Panc1 (cell line): ENCODE results near the gene CFAP20. TPM values are rescaled to one million over a fixed set of nuclear protein-coding genes. Genes with fewer than 3 reads are reported as not detected.

Experiments
- ATAC-seq: fragments of 200-7000 bp; cut with Tn5 transposase; 2 replicates; pipeline ENCODE4 v1.9.1; 2020; ENCODE audit warnings: mild to moderate bottlenecking, moderate library complexity
- BruUV-seq: library from RNA; stranded (reverse); fragments of 400-500 nt; replicated peaks from 2 replicates; lab custom pipeline; 2021; lab: Mats Ljungman, UMichigan
- CTCF ChIA-PET: fragments of 300-600 bp; sonication (Branson Sonifier 250); formaldehyde crosslinking; loops from one replicate; lab custom pipeline; 2022; ENCODE audit warnings: antibody characterized with exemption; lab: Charles Lee
- POLR2A ChIA-PET: fragments of 300-600 bp; sonication (Branson Sonifier 250); formaldehyde crosslinking; loops from one replicate; lab custom pipeline; 2022; ENCODE audit warnings: antibody characterized with exemption; lab: Charles Lee
- DNase-seq: peaks from one replicate; pipeline ENCODE4 v3.0.0-alpha.2; 2010; ENCODE audit warnings: low read depth, low spot score
- H3K27ac ChIP-seq: 2 replicates; pipeline ENCODE4 v1.5.1; 2011; ENCODE audit warnings: mild to moderate bottlenecking, low read length, inconsistent platforms
- H3K27me3 ChIP-seq: fragments of 200-500 bp; sonication (Bioruptor generic); 2 replicates; pipeline ENCODE4 v1.6.0; 2014; ENCODE audit warnings: low read length, inconsistent platforms; ENCODE audit not compliant: control insufficient read depth, insufficient read depth
- H3K36me3 ChIP-seq: fragments of 200-500 bp; sonication (Bioruptor generic); 2 replicates; pipeline ENCODE4 v1.5.1; 2014; ENCODE audit warnings: inconsistent platforms, mild to moderate bottlenecking, low read length, moderate library complexity; ENCODE audit not compliant: control insufficient read depth, insufficient read depth
- H3K4me1 ChIP-seq: 2 replicates; pipeline ENCODE4 v1.5.1; 2011; ENCODE audit warnings: inconsistent platforms, mild to moderate bottlenecking, low read length, moderate library complexity; ENCODE audit not compliant: control insufficient read depth, insufficient read depth
- H3K4me3 ChIP-seq, 2 experiments: 2 replicates each; pipeline ENCODE4 v1.5.1; 2011 to 2012; ENCODE audit warnings: low read depth in 2 of 2, low read length in 2 of 2, mild to moderate bottlenecking in 2 of 2, inconsistent platforms in 1 of 2, moderate library complexity in 1 of 2
- H3K9me3 ChIP-seq: fragments of 200-500 bp; sonication (Bioruptor generic); 2 replicates; pipeline ENCODE4 v1.5.1; 2014; ENCODE audit warnings: low read depth, mild to moderate bottlenecking, inconsistent platforms, low read length, moderate library complexity; ENCODE audit not compliant: control insufficient read depth, insufficient read depth
- POLR2AphosphoS5 ChIP-seq: IDR thresholded peaks from 2 replicates; pipeline ENCODE4 v1.6.1; 2012; ENCODE audit warnings: mild to moderate bottlenecking, low read depth, low read length, moderate library complexity
- SIN3A ChIP-seq: IDR thresholded peaks from 2 replicates; pipeline ENCODE4 v1.6.1; 2012; ENCODE audit warnings: low read depth, mild to moderate bottlenecking, low read length, moderate library complexity, borderline replicate concordance; ENCODE audit not compliant: insufficient read depth
- TCF7L2 ChIP-seq: IDR thresholded peaks from 2 replicates; pipeline ENCODE4 v1.6.1; 2011; ENCODE audit warnings: mild to moderate bottlenecking, low read depth, low read length, inconsistent platforms
- in situ Hi-C: cut with HindIII; loops from 2 replicates; pipeline ENCODE4 v1.10.0; 2016; ENCODE audit warnings: low sequenced_read_pairs, low pct_unique_long_range_greater_than_20kb
- intact Hi-C: fragments of 100-400 bp; cut with micrococcal nuclease; formaldehyde crosslinking; loops from one replicate; pipeline ENCODE4 v1.10.0; 2022; ENCODE audit not compliant: unreplicated experiment
- total RNA-seq: library from RNA; stranded (reverse); gene quantifications from one replicate; pipeline ENCODE4 v1.2.1, GENCODE V29; 2021; ENCODE audit not compliant: unreplicated experiment
- TF ChIP-seq, protein P1 (sequence below), 2 experiments: IDR thresholded peaks; 2 replicates each; pipeline ENCODE4 v1.6.1; 2011 to 2012; ENCODE audit warnings: low read depth in 2 of 2, control low read depth in 1 of 2, low read length in 1 of 2, mild to moderate bottlenecking in 1 of 2, moderate library complexity in 1 of 2; ENCODE audit not compliant: insufficient read depth in 1 of 2
- TF ChIP-seq, protein P2 (sequence below): fragments of 450-650 bp; IDR thresholded peaks from 2 replicates; pipeline ENCODE4 v1.5.1; 2017; ENCODE audit warnings: mild to moderate bottlenecking

CFAP20 gene
- total RNA-seq, 1 experiment from 2014 or later: 25.9 TPM

DNA sequence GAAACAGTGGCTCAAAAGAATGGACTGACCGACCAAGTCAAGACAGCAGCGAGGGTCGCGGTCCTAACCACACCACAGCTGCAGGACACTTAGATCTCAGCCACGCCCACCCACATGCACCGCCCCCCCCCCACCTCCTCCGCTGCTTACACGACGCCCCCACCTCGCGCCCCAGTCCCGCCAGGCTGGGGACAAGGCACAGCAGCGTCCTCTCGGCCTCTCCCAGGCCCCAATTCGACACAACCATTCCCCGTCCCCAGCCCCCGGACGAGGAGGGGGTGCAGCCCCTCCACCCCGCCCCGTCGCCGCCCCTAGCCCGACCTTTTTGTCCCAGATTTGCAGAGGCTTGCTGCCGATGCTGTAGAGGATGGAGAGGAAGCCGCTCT is 477 bp downstream of the CFAP20 start:
- intact Hi-C loops: loop anchor here (2.0 kb wide), 1 partner anchor 102 kb away; no protein-coding TSS in a partner anchor
- Histone ChIP-seq H3K4me1 (peaks cover 12% of the 10 kb centered on the region), H3K4me3 (peak overlapping the region; percentile 59 to 77), H3K36me3 (no peaks in the 10 kb centered on the region), H3K9me3 (no peaks in the 10 kb centered on the region), H3K27me3 (no peaks in the 10 kb centered on the region), H3K27ac (peak overlapping the region; percentile 76)
- peak; percentile 32 for ATAC-seq
- no peak for TF ChIP-seq POLR2AphosphoS5
- TF ChIP-seq, protein P1, sequence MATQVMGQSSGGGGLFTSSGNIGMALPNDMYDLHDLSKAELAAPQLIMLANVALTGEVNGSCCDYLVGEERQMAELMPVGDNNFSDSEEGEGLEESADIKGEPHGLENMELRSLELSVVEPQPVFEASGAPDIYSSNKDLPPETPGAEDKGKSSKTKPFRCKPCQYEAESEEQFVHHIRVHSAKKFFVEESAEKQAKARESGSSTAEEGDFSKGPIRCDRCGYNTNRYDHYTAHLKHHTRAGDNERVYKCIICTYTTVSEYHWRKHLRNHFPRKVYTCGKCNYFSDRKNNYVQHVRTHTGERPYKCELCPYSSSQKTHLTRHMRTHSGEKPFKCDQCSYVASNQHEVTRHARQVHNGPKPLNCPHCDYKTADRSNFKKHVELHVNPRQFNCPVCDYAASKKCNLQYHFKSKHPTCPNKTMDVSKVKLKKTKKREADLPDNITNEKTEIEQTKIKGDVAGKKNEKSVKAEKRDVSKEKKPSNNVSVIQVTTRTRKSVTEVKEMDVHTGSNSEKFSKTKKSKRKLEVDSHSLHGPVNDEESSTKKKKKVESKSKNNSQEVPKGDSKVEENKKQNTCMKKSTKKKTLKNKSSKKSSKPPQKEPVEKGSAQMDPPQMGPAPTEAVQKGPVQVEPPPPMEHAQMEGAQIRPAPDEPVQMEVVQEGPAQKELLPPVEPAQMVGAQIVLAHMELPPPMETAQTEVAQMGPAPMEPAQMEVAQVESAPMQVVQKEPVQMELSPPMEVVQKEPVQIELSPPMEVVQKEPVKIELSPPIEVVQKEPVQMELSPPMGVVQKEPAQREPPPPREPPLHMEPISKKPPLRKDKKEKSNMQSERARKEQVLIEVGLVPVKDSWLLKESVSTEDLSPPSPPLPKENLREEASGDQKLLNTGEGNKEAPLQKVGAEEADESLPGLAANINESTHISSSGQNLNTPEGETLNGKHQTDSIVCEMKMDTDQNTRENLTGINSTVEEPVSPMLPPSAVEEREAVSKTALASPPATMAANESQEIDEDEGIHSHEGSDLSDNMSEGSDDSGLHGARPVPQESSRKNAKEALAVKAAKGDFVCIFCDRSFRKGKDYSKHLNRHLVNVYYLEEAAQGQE (IDR thresholded peaks at IDR 0.05; ENCODE audit: insufficient read depth in 1 of 2, low read depth in 2 of 2, low read length in 1 of 2): no peak
- TF ChIP-seq, protein P2, sequence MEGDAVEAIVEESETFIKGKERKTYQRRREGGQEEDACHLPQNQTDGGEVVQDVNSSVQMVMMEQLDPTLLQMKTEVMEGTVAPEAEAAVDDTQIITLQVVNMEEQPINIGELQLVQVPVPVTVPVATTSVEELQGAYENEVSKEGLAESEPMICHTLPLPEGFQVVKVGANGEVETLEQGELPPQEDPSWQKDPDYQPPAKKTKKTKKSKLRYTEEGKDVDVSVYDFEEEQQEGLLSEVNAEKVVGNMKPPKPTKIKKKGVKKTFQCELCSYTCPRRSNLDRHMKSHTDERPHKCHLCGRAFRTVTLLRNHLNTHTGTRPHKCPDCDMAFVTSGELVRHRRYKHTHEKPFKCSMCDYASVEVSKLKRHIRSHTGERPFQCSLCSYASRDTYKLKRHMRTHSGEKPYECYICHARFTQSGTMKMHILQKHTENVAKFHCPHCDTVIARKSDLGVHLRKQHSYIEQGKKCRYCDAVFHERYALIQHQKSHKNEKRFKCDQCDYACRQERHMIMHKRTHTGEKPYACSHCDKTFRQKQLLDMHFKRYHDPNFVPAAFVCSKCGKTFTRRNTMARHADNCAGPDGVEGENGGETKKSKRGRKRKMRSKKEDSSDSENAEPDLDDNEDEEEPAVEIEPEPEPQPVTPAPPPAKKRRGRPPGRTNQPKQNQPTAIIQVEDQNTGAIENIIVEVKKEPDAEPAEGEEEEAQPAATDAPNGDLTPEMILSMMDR: no peak
- no peak for TF ChIP-seq SIN3A
- TF ChIP-seq TCF7L2: no peak
- in situ Hi-C loops: no loop called here
- POLR2A ChIA-PET: interaction anchor here (1.0 kb wide), 1 partner anchor 103 kb away, joined by 4 read pairs; the partner anchor contains the start of gene MMP15
- CTCF ChIA-PET: interaction anchor here (0.6 kb wide), 1 partner anchor 110 kb away, joined by 4 read pairs; no protein-coding TSS in a partner anchor
- no peak for DNase-seq
- BruUV-seq: no TSS peak

DNA sequence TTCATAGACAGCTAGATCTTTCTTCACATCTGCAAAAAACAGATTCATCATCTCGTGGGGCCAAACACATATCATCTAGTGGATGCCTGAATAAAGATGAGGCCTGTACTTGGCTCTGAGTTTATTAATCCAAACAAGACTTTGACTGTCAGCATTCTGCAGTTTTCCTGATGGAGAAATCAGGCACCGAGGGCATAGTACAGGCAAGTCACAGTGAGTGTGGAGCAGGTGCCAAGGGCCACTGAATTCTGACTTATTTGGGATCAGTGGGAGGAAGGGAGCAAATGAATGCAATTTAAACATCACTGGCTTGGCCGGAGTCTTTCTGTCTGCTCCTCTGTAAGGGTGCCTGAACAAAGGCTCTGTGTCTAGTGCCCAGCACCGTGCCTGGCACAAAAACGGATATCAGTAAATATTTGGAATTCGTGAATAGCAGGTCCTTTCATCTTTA is 975 bp downstream of the CFAP20 start:
- no peak for ATAC-seq
- H3K36me3 ChIP-seq: no peaks in the 10 kb centered on the region

More for the DNA sequence above, 975 bp downstream of the CFAP20 start:
- CTCF ChIA-PET: interaction anchor here (0.6 to 0.8 kb wide), 3 partner anchors 54 to 537 kb away, joined by 3 to 14 read pairs (median 4); no protein-coding TSS in a partner anchor
- peaks cover 12% of the 10 kb centered on the region for H3K4me1 ChIP-seq
- in situ Hi-C loops (no loop called here), intact Hi-C loops (loop anchor here (2.0 kb wide), 1 partner anchor 101 kb away; no protein-coding TSS in a partner anchor)
- BruUV-seq: no TSS peak
- H3K9me3 ChIP-seq: no peaks in the 10 kb centered on the region
- peak overlapping the region; percentile 59 to 77 for H3K4me3 ChIP-seq
- POLR2A ChIA-PET: no interaction called here
- TF ChIP-seq TCF7L2 (no peak), POLR2AphosphoS5 (no peak), SIN3A (no peak)
- TF ChIP-seq, protein P2: no peak
- TF ChIP-seq, protein P1 (IDR thresholded peaks at IDR 0.05; ENCODE audit: insufficient read depth in 1 of 2, low read depth in 2 of 2, low read length in 1 of 2): no peak
- no peak for DNase-seq
- H3K27ac ChIP-seq: 0 out of 2 replicates have a peak overlapping the region, but pooled peaks have one; percentile 26
- H3K27me3 ChIP-seq: no peaks in the 10 kb centered on the region
